Smooth muscle cell (in vitro differentiated cells): Measurements from ENCODE around the gene NQO2. TPM values are rescaled to one million over a fixed set of nuclear protein-coding genes. Genes with fewer than 3 reads are reported as not detected.

Source experiments
- DNase-seq: peaks from one replicate; lab custom pipeline; 2025; ENCODE audit not compliant: unreplicated experiment; lab: John Stamatoyannopoulos, UW
- H2AFZ ChIP-seq: fragments of 200-600 bp; sonication (generic); 2 replicates; pipeline ENCODE4 v1.6.0; 2016; ENCODE audit warnings: antibody characterized with exemption, low read depth, mild to moderate bottlenecking
- H3F3A ChIP-seq: fragments of 200-600 bp; sonication (generic); 2 replicates; pipeline ENCODE4 v1.6.0; 2017; ENCODE audit warnings: antibody characterized with exemption, low read depth
- H3K27ac ChIP-seq: fragments of 200-600 bp; sonication (generic); 2 replicates; pipeline ENCODE4 v1.5.1; 2016; ENCODE audit warnings: low read depth, mild to moderate bottlenecking
- H3K27me3 ChIP-seq: fragments of 200-600 bp; sonication (generic); 2 replicates; pipeline ENCODE4 v1.6.1; 2016; ENCODE audit warnings: low read depth, mild to moderate bottlenecking
- H3K36me3 ChIP-seq: fragments of 200-600 bp; sonication (generic); 2 replicates; pipeline ENCODE4 v1.5.1; 2016; ENCODE audit warnings: low read depth
- H3K4me1 ChIP-seq: fragments of 200-600 bp; sonication (generic); 2 replicates; pipeline ENCODE4 v1.5.1; 2016; ENCODE audit warnings: low read depth
- H3K4me2 ChIP-seq: fragments of 200-600 bp; sonication (generic); 2 replicates; pipeline ENCODE4 v1.6.0; 2016; ENCODE audit warnings: mild to moderate bottlenecking
- H3K4me3 ChIP-seq: fragments of 200-600 bp; sonication (generic); 2 replicates; pipeline ENCODE4 v1.5.1; 2016; ENCODE audit warnings: mild to moderate bottlenecking
- H3K79me2 ChIP-seq: fragments of 200-600 bp; sonication (generic); 2 replicates; pipeline ENCODE4 v1.6.0; 2016; ENCODE audit warnings: low read depth, mild to moderate bottlenecking
- H3K9ac ChIP-seq: fragments of 200-600 bp; sonication (generic); 2 replicates; pipeline ENCODE4 v1.6.0; 2016; ENCODE audit warnings: low read depth
- H3K9me3 ChIP-seq: fragments of 200-600 bp; sonication (generic); replicated peaks from 2 replicates; pipeline ENCODE4 v1.5.1; 2016; ENCODE audit warnings: low read depth
- H4K20me1 ChIP-seq: fragments of 200-600 bp; sonication (generic); 2 replicates; pipeline ENCODE4 v1.6.0; 2016; ENCODE audit warnings: low read depth
- CTCF ChIP-seq: fragments of 200-600 bp; sonication (generic); IDR thresholded peaks from 2 replicates; pipeline ENCODE4 v1.5.1; 2017; ENCODE audit warnings: borderline replicate concordance, mild to moderate bottlenecking, antibody characterized with exemption; ENCODE audit not compliant: insufficient read depth, poor library complexity, severe bottlenecking
- WGBS: methylation state at CpG from one replicate; pipeline ENCODE4 v1.1.7; 2016; ENCODE audit warnings: low lambda C conversion rate; 5-methylcytosine and 5-hydroxymethylcytosine counted together
- polyA plus RNA-seq: library from polyadenylated mRNA; unstranded; fragments of >200 nt; fragmentation: Nextera tagmentation; extraction: Ambion mirVana; gene quantifications from 2 replicates; pipeline ENCODE4 v1.2.1, GENCODE V29; 2016
- total RNA-seq: library from RNA; depleted of rRNA; stranded (reverse); fragments of >200 nt; gene quantifications from 2 replicates; pipeline ENCODE4 v1.2.3, GENCODE V29; 2014

The NQO2 gene
- total and polyA plus RNA-seq, 2 experiments from 2014 or later = 12.9 to 49.0 TPM

- Histone ChIP-seq H3K4me1 (peaks cover 19% of the 10 kb centered on the region), H3K9me3 (no peaks in the 10 kb centered on the region), H3K9ac (peak overlapping the region; percentile 94), H3K4me3 (peak overlapping the region; percentile 56), H3K4me2 (peak overlapping the region; percentile 93), H3K79me2 (no peaks in the 10 kb centered on the region), H3F3A (peaks cover 26% of the 10 kb centered on the region), H3K27me3 (no peaks in the 10 kb centered on the region), H4K20me1 (no peaks in the 10 kb centered on the region), H3K27ac (peak overlapping the region; percentile 99), H2AFZ (peak overlapping the region; percentile 53), H3K36me3 (no peaks in the 10 kb centered on the region)
- 19% methylated on average over 19 of the region's 19 CpGs for WGBS
- no peak for TF ChIP-seq CTCF
- DNase-seq = no peak
Measured at GRCh38 chr6:2990248-2990931, 9.3 kb upstream of the NQO2 start.

GRCh38 chr6:2990932-2991506 is 8.7 kb upstream of the NQO2 start:
- peak overlapping the region; percentile 99 for H3K27ac ChIP-seq
- WGBS = 26% methylated on average over 10 of the region's 10 CpGs
- H3K9ac ChIP-seq = peak overlapping the region; percentile 94
- no peak for DNase-seq
- H3K4me2 ChIP-seq = peak overlapping the region; percentile 93
- H3F3A ChIP-seq = peaks cover 26% of the 10 kb centered on the region
- H3K36me3 ChIP-seq = no peaks in the 10 kb centered on the region
- peak overlapping the region; percentile 56 for H3K4me3 ChIP-seq
- H3K9me3 ChIP-seq = no peaks in the 10 kb centered on the region
- no peaks in the 10 kb centered on the region for H3K79me2 ChIP-seq
- peaks cover 19% of the 10 kb centered on the region for H3K4me1 ChIP-seq
- no peaks in the 10 kb centered on the region for H3K27me3 ChIP-seq
- TF ChIP-seq CTCF = no peak
- no peaks in the 10 kb centered on the region for H4K20me1 ChIP-seq
- H2AFZ ChIP-seq = peak overlapping the region; percentile 53

GRCh38 chr6:2992330-2992979 is 7.2 kb upstream of the NQO2 start:
- Histone ChIP-seq H3K36me3 (no peaks in the 10 kb centered on the region), H4K20me1 (no peaks in the 10 kb centered on the region), H3K79me2 (no peaks in the 10 kb centered on the region), H3K9me3 (no peaks in the 10 kb centered on the region), H3K4me2 (no peak overlapping the region), H2AFZ (no peak overlapping the region), H3K27ac (no peak overlapping the region), H3K9ac (no peak overlapping the region), H3K4me3 (no peak overlapping the region), H3K27me3 (no peaks in the 10 kb centered on the region), H3K4me1 (peaks cover 19% of the 10 kb centered on the region), H3F3A (peaks cover 26% of the 10 kb centered on the region)
- 95% methylated on average over 6 of the region's 6 CpGs for WGBS
- DNase-seq = no peak
- TF ChIP-seq CTCF = no peak
